A549 (cell line): ENCODE results near the gene RPL28. TPM values are rescaled to one million over a fixed set of nuclear protein-coding genes. Genes with fewer than 3 reads are reported as not detected.

Experiments
- ATAC-seq, 2 experiments: fragments of 200-7000 bp in 1 of 2; fragments of >200 bp in 1 of 2; cut with Nextera tagmentation in 1 of 2; cut with Tn5 transposase in 1 of 2; 3 replicates each; pipeline versions ENCODE4 v1.8.0 to v1.9.1; 2018 to 2020; ENCODE audit warnings: mild to moderate bottlenecking in 1 of 2, moderate library complexity in 1 of 2
- CTCF ChIA-PET: fragments of 300-600 bp; sonication (Branson Sonifier 250); formaldehyde crosslinking; extraction: SDS; loops from one replicate; lab custom pipeline; 2021; ENCODE audit warnings: antibody characterized with exemption, inconsistent platforms; lab: Yijun Ruan, JAX
- POLR2A ChIA-PET: fragments of 350-600 bp; formaldehyde crosslinking; extraction: SDS; loops from one replicate; lab custom pipeline; 2021; ENCODE audit warnings: antibody characterized with exemption, inconsistent platforms; lab: Yijun Ruan, JAX
- DNase-seq, 2 experiments: peaks; one replicate each; pipeline versions ENCODE4 v3.0.0 to v3.0.0-alpha.2; 2011 to 2016; ENCODE audit warnings: low read depth in 1 of 2, low spot score in 1 of 2
- FAIRE-seq: peaks from 2 replicates; lab custom pipeline; 2011; peaks lifted over from hg19 to GRCh38; lab: Jason Lieb, UNC
- H3K27ac ChIP-seq, 2 experiments: fragments of >200 bp; sonication (Bioruptor Twin); formaldehyde crosslinking; 3 replicates each; pipeline ENCODE4 v1.5.1; 2016 to 2017
- H3K4me1 ChIP-seq: fragments of >200 bp; sonication (Bioruptor Twin); formaldehyde crosslinking; 3 replicates; pipeline ENCODE4 v1.6.1; 2016
- H3K4me2 ChIP-seq: fragments of >200 bp; sonication (Bioruptor Twin); formaldehyde crosslinking; 3 replicates; pipeline ENCODE4 v1.6.1; 2016
- H3K4me3 ChIP-seq: fragments of >200 bp; sonication (Bioruptor Twin); formaldehyde crosslinking; 3 replicates; pipeline ENCODE4 v1.5.1; 2016
- H3K9me3 ChIP-seq: fragments of >200 bp; sonication (Bioruptor Twin); formaldehyde crosslinking; 3 replicates; pipeline ENCODE4 v1.6.1; 2016
- CBX2 ChIP-seq: fragments of 200-600 bp; sonication (generic); IDR thresholded peaks from 2 replicates; pipeline ENCODE4 v1.6.1; 2016; ENCODE audit warnings: low read depth, mild to moderate bottlenecking, borderline replicate concordance
- CBX8 ChIP-seq: fragments of 200-600 bp; sonication (generic); IDR thresholded peaks from 2 replicates; pipeline ENCODE4 v1.6.1; 2016
- CHD4 ChIP-seq: fragments of 200-600 bp; sonication (generic); IDR thresholded peaks from 2 replicates; pipeline ENCODE4 v1.6.1; 2016; ENCODE audit warnings: antibody characterized with exemption, mild to moderate bottlenecking, borderline replicate concordance
- EHF ChIP-seq: fragments of 250-450 bp; sonication (Bioruptor Pico); IDR thresholded peaks from 2 replicates; pipeline ENCODE4 v1.5.0; 2020; ENCODE audit warnings: mild to moderate bottlenecking
- ESRRA ChIP-seq: fragments of 150-350 bp; IDR thresholded peaks from 2 replicates; pipeline ENCODE4 v1.6.1; 2014; ENCODE audit warnings: mild to moderate bottlenecking, low read length, borderline replicate concordance
- FOSB ChIP-seq: fragments of 250-450 bp; sonication (Bioruptor Pico); IDR thresholded peaks from 2 replicates; pipeline ENCODE4 v1.5.0; 2020; ENCODE audit warnings: mild to moderate bottlenecking, moderate library complexity
- GATA3 ChIP-seq: IDR thresholded peaks from 2 replicates; pipeline ENCODE4 v1.6.1; 2012; ENCODE audit warnings: borderline replicate concordance
- HDAC2 ChIP-seq: fragments of 200-600 bp; sonication (generic); IDR thresholded peaks from 2 replicates; pipeline ENCODE4 v1.6.1; 2016
- HEYL ChIP-seq: fragments of 250-450 bp; sonication (Bioruptor Pico); IDR thresholded peaks from 2 replicates; pipeline ENCODE4 v1.8.0; 2021; ENCODE audit warnings: mild to moderate bottlenecking, moderate library complexity
- HOXA7 ChIP-seq: fragments of 250-450 bp; sonication (Bioruptor Pico); IDR thresholded peaks from 2 replicates; pipeline ENCODE4 v1.5.0; 2020; ENCODE audit warnings: mild to moderate bottlenecking, moderate library complexity
- HOXB13 ChIP-seq: fragments of 250-450 bp; sonication (Bioruptor Pico); IDR thresholded peaks from 2 replicates; pipeline ENCODE4 v1.5.0; 2020; ENCODE audit warnings: low read depth, mild to moderate bottlenecking, moderate library complexity
- HOXB5 ChIP-seq: fragments of 250-450 bp; sonication (Bioruptor Pico); IDR thresholded peaks from 2 replicates; pipeline ENCODE4 v1.5.0; 2020; ENCODE audit warnings: mild to moderate bottlenecking, moderate library complexity
- JUN ChIP-seq, 2 experiments: fragments of >200 bp; sonication (Bioruptor Twin); formaldehyde crosslinking; IDR thresholded peaks; 2 replicates in 1 of 2; 3 replicates in 1 of 2; pipeline ENCODE4 v1.6.1; 2016 to 2017
- KDM1A ChIP-seq: fragments of 200-600 bp; sonication (generic); IDR thresholded peaks from 2 replicates; pipeline ENCODE4 v1.6.1; 2016; ENCODE audit warnings: low read depth, mild to moderate bottlenecking
- KDM5A ChIP-seq: fragments of 200-600 bp; sonication (generic); IDR thresholded peaks from 2 replicates; pipeline ENCODE4 v1.6.1; 2016; ENCODE audit warnings: antibody characterized with exemption, mild to moderate bottlenecking
- MAZ ChIP-seq: fragments of 150-350 bp; IDR thresholded peaks from 2 replicates; pipeline ENCODE4 v1.6.1; 2014; ENCODE audit warnings: antibody characterized with exemption, low read depth, low read length, borderline replicate concordance
- MYC ChIP-seq: IDR thresholded peaks from 2 replicates; pipeline ENCODE4 v1.6.1; 2012; ENCODE audit warnings: mild to moderate bottlenecking, inconsistent platforms, low read length, improper control_type of control experiment, borderline replicate concordance
- NFE2L2 ChIP-seq: fragments of 150-350 bp; conservative IDR thresholded peaks from 2 replicates; pipeline ENCODE4 v1.6.1; 2014; ENCODE audit warnings: low read length
- PBX3 ChIP-seq: IDR thresholded peaks from 2 replicates; pipeline ENCODE4 v1.6.1; 2012
- PHF8 ChIP-seq: fragments of 200-600 bp; sonication (generic); IDR thresholded peaks from 2 replicates; pipeline ENCODE4 v1.6.1; 2016; ENCODE audit warnings: low read depth, mild to moderate bottlenecking, antibody characterized with exemption, moderate library complexity, borderline replicate concordance
- POLR2A ChIP-seq: IDR thresholded peaks from 2 replicates; pipeline ENCODE4 v1.6.1; 2012; ENCODE audit warnings: mild to moderate bottlenecking, low read length
- RAD21 ChIP-seq, 2 experiments: fragments of >200 bp in 1 of 2; sonication (Bioruptor Twin) in 1 of 2; formaldehyde crosslinking in 1 of 2; IDR thresholded peaks in 1 of 2; conservative IDR thresholded peaks in 1 of 2; 2 replicates in 1 of 2; 3 replicates in 1 of 2; pipeline ENCODE4 v1.6.1; 2012 to 2018; ENCODE audit warnings: inconsistent platforms in 1 of 2
- RNF2 ChIP-seq: fragments of 200-600 bp; sonication (generic); IDR thresholded peaks from 2 replicates; pipeline ENCODE4 v1.6.1; 2016; ENCODE audit warnings: low read depth, mild to moderate bottlenecking, antibody characterized with exemption, moderate library complexity, borderline replicate concordance
- SMC3 ChIP-seq: fragments of >200 bp; sonication (Bioruptor Twin); formaldehyde crosslinking; IDR thresholded peaks from 3 replicates; pipeline ENCODE4 v1.6.1; 2018; ENCODE audit warnings: inconsistent platforms
- SREBF2 ChIP-seq: fragments of 450-650 bp; IDR thresholded peaks from 2 replicates; pipeline ENCODE4 v1.6.1; 2014; ENCODE audit warnings: mild to moderate bottlenecking, moderate library complexity
- TFCP2L1 ChIP-seq: fragments of 250-450 bp; sonication (Bioruptor Pico); IDR thresholded peaks from 2 replicates; pipeline ENCODE4 v1.5.0; 2021; ENCODE audit warnings: mild to moderate bottlenecking
- USF2 ChIP-seq: fragments of 450-650 bp; IDR thresholded peaks from 2 replicates; pipeline ENCODE4 v1.6.1; 2014; ENCODE audit warnings: antibody characterized with exemption
- ZFP36 ChIP-seq: fragments of 450-650 bp; IDR thresholded peaks from 2 replicates; pipeline ENCODE4 v1.6.1; 2014; ENCODE audit warnings: borderline replicate concordance; ENCODE audit not compliant: partially characterized antibody
- ZSCAN20 ChIP-seq: fragments of 250-450 bp; sonication (Bioruptor Pico); IDR thresholded peaks from 2 replicates; pipeline ENCODE4 v1.8.0; 2022; ENCODE audit warnings: mild to moderate bottlenecking, moderate library complexity
- WGBS: methylation state at CpG from one replicate; pipeline ENCODE4 v1.1.6; 2017; ENCODE audit errors: missing lambda C conversion rate; 5-methylcytosine and 5-hydroxymethylcytosine counted together
- polyA plus RNA-seq, 4 experiments: library from polyadenylated mRNA; depleted of rRNA in 3 of 4; stranded (reverse); fragments of >200 nt; fragmentation: RNase III in 1 of 4; extraction: RNeasy Plus Mini Kit Qiagen cat#74134 plus additional on column Dnase treatment in 1 of 4; gene quantifications; 2 replicates in 3 of 4; 3 replicates in 1 of 4; pipeline ENCODE4 v1.2.3, GENCODE V29; 2011 to 2017
- TF ChIP-seq, protein P1 (sequence below): fragments of >200 bp; sonication (Bioruptor Twin); formaldehyde crosslinking; IDR thresholded peaks from 2 replicates; pipeline ENCODE4 v1.6.1; 2016
- TF ChIP-seq, protein P2 (sequence below): fragments of 250-450 bp; sonication (Bioruptor Pico); IDR thresholded peaks from 2 replicates; pipeline ENCODE4 v1.5.0; 2021; ENCODE audit warnings: mild to moderate bottlenecking, moderate library complexity, borderline replicate concordance

The RPL28 gene
- polyA plus RNA-seq, 2 of the 4 experiments (the other 2 are of a cell fraction) = 329 to 2,037 TPM

DNA sequence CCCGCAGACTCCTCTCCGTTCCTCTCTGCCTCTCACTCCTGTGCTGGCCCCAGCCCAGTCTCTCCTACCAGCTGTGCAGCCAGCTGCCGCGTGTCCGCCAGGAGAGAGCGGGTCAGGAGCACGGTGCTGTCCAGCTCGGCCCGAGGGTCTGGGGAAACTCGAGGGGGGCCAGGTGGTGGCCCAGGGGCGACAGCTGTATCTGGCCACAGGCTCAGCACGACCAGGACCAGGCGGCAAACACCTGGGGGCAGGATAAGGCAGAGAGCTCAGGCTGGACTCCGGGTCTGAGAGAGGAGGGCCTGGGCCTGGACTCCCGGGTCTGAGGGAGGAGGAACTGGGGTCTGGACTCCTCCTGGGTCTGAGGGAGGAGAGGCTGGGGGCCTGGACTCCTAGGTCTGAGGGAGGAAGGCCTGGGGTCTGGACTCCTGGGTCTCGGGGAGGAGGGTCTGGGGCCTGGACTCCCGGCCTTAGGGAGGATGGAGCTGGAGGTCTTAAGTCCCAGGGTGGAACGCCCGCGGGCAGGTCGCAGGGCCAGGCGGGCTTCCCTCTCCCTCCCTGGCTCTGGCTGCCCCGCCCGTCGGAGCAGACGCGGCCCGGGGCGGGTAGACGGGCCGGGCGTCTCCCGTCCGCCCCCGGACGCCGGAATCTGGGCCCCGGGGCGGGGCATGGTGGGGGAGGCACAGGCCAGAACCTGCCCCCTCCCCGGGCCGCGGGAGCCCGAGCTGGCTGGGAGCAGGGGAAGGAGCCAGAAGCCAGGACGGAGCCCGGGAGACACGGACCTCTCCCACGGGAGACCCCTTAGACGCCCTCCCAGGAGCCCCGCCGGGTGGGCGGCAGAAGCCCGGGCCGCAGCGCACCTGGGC, 16.8 kb upstream of the RPL28 start:
- no peak for FAIRE-seq
- peak; percentile 4 to 7; a peak in 3 of 6 replicates for ATAC-seq
- DNase-seq = peak in 1 of 2 experiments; percentile 59
- H3K27ac ChIP-seq = peak overlapping the region; percentile 91 to 96
- 28% methylated on average over 28 of the region's 54 CpGs for WGBS
- CTCF ChIA-PET = interaction anchor here (0.6 to 14.8 kb wide), 9 partner anchors 9 to 228 kb away, joined by 3 to 105 read pairs (median 9); partner anchors contain the start of gene TMEM238
- peaks cover 53% of the 10 kb centered on the region for H3K4me1 ChIP-seq
- peak overlapping the region; percentile 93 for H3K4me2 ChIP-seq
- peak overlapping the region; percentile 85 for H3K4me3 ChIP-seq
- TF ChIP-seq NFE2L2 = no peak
- peak; percentile 49 for TF ChIP-seq ZFP36
- no peak for TF ChIP-seq KDM1A
- no peak for TF ChIP-seq RNF2
- TF ChIP-seq, protein P1, sequence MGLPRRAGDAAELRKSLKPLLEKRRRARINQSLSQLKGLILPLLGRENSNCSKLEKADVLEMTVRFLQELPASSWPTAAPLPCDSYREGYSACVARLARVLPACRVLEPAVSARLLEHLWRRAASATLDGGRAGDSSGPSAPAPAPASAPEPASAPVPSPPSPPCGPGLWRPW = no peak
- no peak for TF ChIP-seq USF2
- TF ChIP-seq ESRRA = no peak
- 0 out of 2 replicates have a peak, but pooled peaks have one; percentile 9 for TF ChIP-seq POLR2A
- TF ChIP-seq MYC = no peak
- no peak for TF ChIP-seq FOSB
- TF ChIP-seq HEYL (CRISPR knock-in tag) = no peak
- TF ChIP-seq CBX8 = no peak
- TF ChIP-seq HOXB13 (CRISPR knock-in tag) = no peak; the same call in 1 of the 2 replicates
- TF ChIP-seq SREBF2 = no peak
- no peak for TF ChIP-seq RAD21 (conservative IDR thresholded peaks at IDR 0.05 in 1 of 2, IDR thresholded peaks at IDR 0.05 in 1 of 2)
- no peak for TF ChIP-seq SMC3
- no peak for TF ChIP-seq TFCP2L1
- TF ChIP-seq MAZ = 0 out of 2 replicates have a peak, but pooled peaks have one; percentile 21
- no peak for TF ChIP-seq HDAC2
- TF ChIP-seq JUN (IDR thresholded peaks at IDR 0.05) = peak; percentile 34 to 38; a peak in 3 of 5 replicates
- TF ChIP-seq GATA3 = no peak
- POLR2A ChIA-PET = interaction anchor here (0.8 to 2.8 kb wide), 5 partner anchors 10 to 39 kb away, joined by 3 to 13 read pairs (median 4); partner anchors contain the start of genes KMT5C, TMEM238 and UBE2S
- no peaks in the 10 kb centered on the region for H3K9me3 ChIP-seq

DNA sequence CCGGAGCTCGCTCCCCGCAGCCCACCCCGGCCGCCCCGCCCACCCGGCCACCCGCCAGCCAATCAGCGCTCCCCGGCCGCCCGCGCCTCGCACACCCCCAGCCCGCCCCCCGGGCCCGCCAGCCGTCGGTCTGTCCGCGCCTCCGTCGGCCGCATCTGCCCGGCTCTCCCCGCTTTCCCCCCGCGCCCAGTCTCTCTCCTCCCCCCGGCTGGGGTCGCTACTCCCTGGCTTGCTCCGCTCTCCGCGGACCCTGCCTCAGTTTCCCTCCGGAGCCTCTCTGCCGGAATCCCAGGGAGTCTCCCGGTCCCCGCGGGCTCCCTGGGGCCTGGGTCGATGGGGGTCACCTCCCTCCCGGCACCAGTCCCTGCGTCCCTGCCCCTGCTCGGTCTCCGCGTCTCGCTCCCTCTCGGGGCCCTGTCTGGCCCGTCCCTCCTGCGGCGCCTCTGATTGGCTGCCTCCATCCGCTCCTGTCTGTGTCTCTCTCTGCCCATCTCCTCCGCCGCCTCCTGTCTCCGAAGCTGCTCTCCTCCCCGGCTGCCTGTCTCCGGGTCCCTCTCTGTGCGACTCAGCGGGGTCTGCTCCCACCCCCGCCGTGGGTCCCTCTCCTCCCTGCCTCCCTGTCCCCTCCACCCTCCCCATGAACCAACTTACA, 16.0 kb upstream of the RPL28 start:
- peaks cover 61% of the 10 kb centered on the region for H3K4me1 ChIP-seq
- peak overlapping the region; percentile 93 for H3K4me2 ChIP-seq
- ATAC-seq (peak; percentile 45 to 71), FAIRE-seq (no peak), DNase-seq (peak; percentile 86 to 98)
- H3K4me3 ChIP-seq = peak overlapping the region; percentile 85
- no peaks in the 10 kb centered on the region for H3K9me3 ChIP-seq
- 0% methylated on average over 19 of the region's 59 CpGs for WGBS
- ChIA-PET POLR2A (interaction anchor here (1.2 to 2.8 kb wide), 4 partner anchors 14 to 30 kb away, joined by 3 to 13 read pairs (median 8); partner anchors contain the start of genes KMT5C and TMEM238), CTCF (interaction anchor here (0.7 to 14.8 kb wide), 8 partner anchors 10 to 229 kb away, joined by 3 to 105 read pairs (median 10); partner anchors contain the start of gene TMEM238)
- peak overlapping the region; percentile 91 to 96 for H3K27ac ChIP-seq
- no peak for TF ChIP-seq EHF (CRISPR knock-in tag)
- TF ChIP-seq ZFP36 = no peak
- TF ChIP-seq MAZ = no peak
- peak; percentile 59; the same call in 1 of the 2 replicates for TF ChIP-seq HOXA7 (CRISPR knock-in tag)
- peak; percentile 25; the same call in 1 of the 2 replicates for TF ChIP-seq PBX3
- TF ChIP-seq, protein P2, sequence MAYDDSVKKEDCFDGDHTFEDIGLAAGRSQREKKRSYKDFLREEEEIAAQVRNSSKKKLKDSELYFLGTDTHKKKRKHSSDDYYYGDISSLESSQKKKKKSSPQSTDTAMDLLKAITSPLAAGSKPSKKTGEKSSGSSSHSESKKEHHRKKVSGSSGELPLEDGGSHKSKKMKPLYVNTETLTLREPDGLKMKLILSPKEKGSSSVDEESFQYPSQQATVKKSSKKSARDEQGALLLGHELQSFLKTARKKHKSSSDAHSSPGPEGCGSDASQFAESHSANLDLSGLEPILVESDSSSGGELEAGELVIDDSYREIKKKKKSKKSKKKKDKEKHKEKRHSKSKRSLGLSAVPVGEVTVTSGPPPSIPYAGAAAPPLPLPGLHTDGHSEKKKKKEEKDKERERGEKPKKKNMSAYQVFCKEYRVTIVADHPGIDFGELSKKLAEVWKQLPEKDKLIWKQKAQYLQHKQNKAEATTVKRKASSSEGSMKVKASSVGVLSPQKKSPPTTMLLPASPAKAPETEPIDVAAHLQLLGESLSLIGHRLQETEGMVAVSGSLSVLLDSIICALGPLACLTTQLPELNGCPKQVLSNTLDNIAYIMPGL (CRISPR knock-in tag) = no peak
- no peak for TF ChIP-seq POLR2A
- no peak for TF ChIP-seq PHF8
- no peak for TF ChIP-seq ZSCAN20
- TF ChIP-seq HEYL (CRISPR knock-in tag) = no peak
- peak; percentile 97 for TF ChIP-seq TFCP2L1
- TF ChIP-seq KDM5A = no peak
- no peak for TF ChIP-seq CHD4
- TF ChIP-seq CBX2 = no peak
- no peak for TF ChIP-seq HOXB5 (CRISPR knock-in tag)
